ENCODE results near the gene C1orf94.

GRCh38 chr1:34237151-34237815, 60.6 kb downstream of the C1orf94 start:
- TF ChIP-seq POLR2A (IDR thresholded peaks at IDR 0.05) (no peak), CTCF (IDR thresholded peaks at IDR 0.05) (no peak), POLR2AphosphoS5 (IDR thresholded peaks at IDR 0.05) (no peak)
